DND-41 (cell line): ENCODE data around the gene LHX4.

Experiments used
- ATAC-seq: fragments of 200-7000 bp; cut with Tn5 transposase; 3 replicates; pipeline ENCODE4 v1.9.1; 2021; ENCODE audit warnings: low read depth; ENCODE audit not compliant: insufficient read depth
- DNase-seq: peaks from one replicate; pipeline ENCODE4 v3.0.0-alpha.2; 2020
- H2AFZ ChIP-seq: 2 replicates; pipeline ENCODE4 v1.6.0; 2012; ENCODE audit warnings: low read depth, low read length
- H3K27ac ChIP-seq: 2 replicates; pipeline ENCODE4 v1.5.1; 2012; ENCODE audit warnings: low read length, inconsistent platforms
- H3K27me3 ChIP-seq: fragments of 200-600 bp; sonication (generic); 2 replicates; pipeline ENCODE4 v1.6.0; 2012; ENCODE audit warnings: low read length, mild to moderate bottlenecking, inconsistent platforms; ENCODE audit not compliant: insufficient read depth, poor library complexity
- H3K36me3 ChIP-seq: 2 replicates; pipeline ENCODE4 v1.5.1; 2012; ENCODE audit warnings: low read length, inconsistent platforms; ENCODE audit not compliant: insufficient read depth
- H3K4me1 ChIP-seq: 2 replicates; pipeline ENCODE4 v1.5.1; 2012; ENCODE audit warnings: mild to moderate bottlenecking, low read length; ENCODE audit not compliant: insufficient read depth
- H3K4me2 ChIP-seq: 2 replicates; pipeline ENCODE4 v1.6.0; 2012; ENCODE audit warnings: mild to moderate bottlenecking, moderate library complexity, low read length, inconsistent platforms; ENCODE audit not compliant: insufficient read depth
- H3K4me3 ChIP-seq, 2 experiments: fragments of 200-600 bp in 1 of 2; shearing (Covaris generic) in 1 of 2; 2 replicates each; pipeline ENCODE4 v1.5.1; 2012 to 2016; ENCODE audit warnings: inconsistent platforms in 2 of 2, low read length in 2 of 2, mild to moderate bottlenecking in 2 of 2, low read depth in 1 of 2, moderate library complexity in 1 of 2
- H3K79me2 ChIP-seq: 2 replicates; pipeline ENCODE4 v1.6.0; 2012; ENCODE audit warnings: low read length, inconsistent platforms; ENCODE audit not compliant: insufficient read depth
- H3K9ac ChIP-seq: 2 replicates; pipeline ENCODE4 v1.6.0; 2012; ENCODE audit warnings: low read depth, mild to moderate bottlenecking, inconsistent platforms, low read length, moderate library complexity
- H3K9me3 ChIP-seq: 2 replicates; pipeline ENCODE4 v1.5.1; 2012; ENCODE audit warnings: low read length, moderate library complexity, mild to moderate bottlenecking, inconsistent platforms; ENCODE audit not compliant: insufficient read depth, severe bottlenecking
- H4K20me1 ChIP-seq: 2 replicates; pipeline ENCODE4 v1.6.0; 2012; ENCODE audit warnings: low read length; ENCODE audit not compliant: insufficient read depth
- CTCF ChIP-seq: IDR thresholded peaks from 2 replicates; pipeline ENCODE4 v1.5.1; 2012; ENCODE audit warnings: borderline replicate concordance, low read length, moderate library complexity, mild to moderate bottlenecking; ENCODE audit not compliant: poor library complexity, severe bottlenecking; ENCODE audit errors: extremely low read depth
- EZH2 ChIP-seq: IDR thresholded peaks from 3 replicates; pipeline ENCODE4 v1.6.1; 2012; ENCODE audit warnings: borderline replicate concordance, low read depth, mild to moderate bottlenecking, moderate library complexity, low read length, inconsistent platforms; ENCODE audit not compliant: severe bottlenecking

LHX4 gene

GRCh38 chr1:180182643-180183311, 47.3 kb upstream of the LHX4 start:
- H3K9ac ChIP-seq, result no peak overlapping the region
- H3K4me1 ChIP-seq, result no peaks in the 10 kb centered on the region
- no peak overlapping the region for H3K4me3 ChIP-seq
- no peak overlapping the region for H2AFZ ChIP-seq
- DNase-seq, result no peak
- no peak overlapping the region for H3K4me2 ChIP-seq
- H3K9me3 ChIP-seq, result no peaks in the 10 kb centered on the region
- H4K20me1 ChIP-seq, result no peaks in the 10 kb centered on the region; the same call in 1 of the 2 replicates
- H3K27me3 ChIP-seq, result no peaks in the 10 kb centered on the region
- ATAC-seq, result no peak
- H3K27ac ChIP-seq, result no peak overlapping the region
- H3K79me2 ChIP-seq, result no peaks in the 10 kb centered on the region
- TF ChIP-seq EZH2, result no peak
- no peak for TF ChIP-seq CTCF
- no peaks in the 10 kb centered on the region for H3K36me3 ChIP-seq

GRCh38 chr1:180183426-180183825, 46.6 kb upstream of the LHX4 start:
- TF ChIP-seq CTCF (no peak), EZH2 (no peak)

DNA sequence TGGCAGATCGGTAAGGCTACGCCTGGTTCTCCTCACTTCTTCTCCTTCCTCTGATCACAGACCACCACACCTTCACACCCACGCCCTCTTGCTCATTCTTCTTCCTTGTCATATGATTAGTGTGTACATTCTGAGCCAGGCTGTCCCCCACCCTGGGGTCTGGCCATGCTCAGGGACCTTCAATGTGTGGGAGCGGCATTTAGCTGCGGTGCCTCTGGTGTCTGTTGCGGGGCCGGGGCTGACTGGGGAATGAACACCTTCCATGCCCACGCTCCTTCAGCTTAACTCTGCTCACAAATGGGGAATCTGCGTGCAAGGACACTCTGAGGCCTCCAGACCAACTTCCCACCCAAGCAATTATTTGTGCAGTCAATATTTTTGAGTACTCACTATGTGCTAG, 46.0 kb upstream of the LHX4 start:
- no peak overlapping the region for H3K4me3 ChIP-seq
- H3K27me3 ChIP-seq, result no peaks in the 10 kb centered on the region
- no peak overlapping the region for H3K9ac ChIP-seq
- H3K4me2 ChIP-seq, result no peak overlapping the region
- H3K9me3 ChIP-seq, result no peaks in the 10 kb centered on the region
- no peak overlapping the region for H3K27ac ChIP-seq
- no peaks in the 10 kb centered on the region; the same call in 1 of the 2 replicates for H4K20me1 ChIP-seq
- H2AFZ ChIP-seq, result no peak overlapping the region
- ATAC-seq (no peak), DNase-seq (no peak)
- no peaks in the 10 kb centered on the region for H3K36me3 ChIP-seq
- TF ChIP-seq CTCF (no peak), EZH2 (no peak)
- no peaks in the 10 kb centered on the region for H3K79me2 ChIP-seq
- H3K4me1 ChIP-seq, result no peaks in the 10 kb centered on the region

More at GRCh38 chr1:180183426-180183825, 46.6 kb upstream of the LHX4 start:
- no peaks in the 10 kb centered on the region for H3K4me1 ChIP-seq
- H3K9ac ChIP-seq, result no peak overlapping the region
- no peak overlapping the region for H3K4me2 ChIP-seq
- no peaks in the 10 kb centered on the region for H3K36me3 ChIP-seq
- no peak overlapping the region for H3K4me3 ChIP-seq
- ATAC-seq (no peak), DNase-seq (no peak)
- no peaks in the 10 kb centered on the region for H3K9me3 ChIP-seq
- no peak overlapping the region for H2AFZ ChIP-seq
- no peaks in the 10 kb centered on the region; the same call in 1 of the 2 replicates for H4K20me1 ChIP-seq
- no peaks in the 10 kb centered on the region for H3K79me2 ChIP-seq
- no peak overlapping the region for H3K27ac ChIP-seq
- no peaks in the 10 kb centered on the region for H3K27me3 ChIP-seq
